Heart left ventricle (tissue), 16 donors: Measurements from ENCODE around the gene NCAPD2. TPM values are rescaled to one million over a fixed set of nuclear protein-coding genes. Genes with fewer than 3 reads are reported as not detected.

Experiments used
- ATAC-seq, 4 donors: fragments of 200-7000 bp; cut with Tn5 transposase; one replicate each; pipeline ENCODE4 v1.9.1; 2020 to 2022; ENCODE audit warnings: moderate library complexity in 4 of 4, mild to moderate bottlenecking in 3 of 4, moderate number of reproducible peaks in 1 of 4
- DNase-seq, 5 donors: peaks; one replicate each; pipeline ENCODE4 v3.0.0-alpha.2; 2020
- H3K27ac ChIP-seq, 12 donors: fragments of 200-600 bp; sonication (generic) in 4 of 12; one replicate each; pipeline versions ENCODE4 v1.5.0 to v1.8.0; 2016 to 2022; ENCODE audit warnings: mild to moderate bottlenecking in 2 of 12
- H3K27me3 ChIP-seq, 9 donors: fragments of 200-600 bp; sonication (generic) in 2 of 9; one replicate each; pipeline versions ENCODE4 v1.5.1 to v1.8.0; 2016 to 2022; ENCODE audit warnings: mild to moderate bottlenecking in 3 of 9
- H3K36me3 ChIP-seq, 9 donors: fragments of 200-600 bp; sonication (generic) in 2 of 9; one replicate each; pipeline versions ENCODE4 v1.5.0 to v1.8.0; 2018 to 2022; ENCODE audit warnings: mild to moderate bottlenecking in 2 of 9
- H3K4me1 ChIP-seq, 12 donors: fragments of 200-600 bp; sonication (generic) in 4 of 12; one replicate each; pipeline versions ENCODE4 v1.5.0 to v1.8.0; 2016 to 2022; ENCODE audit warnings: mild to moderate bottlenecking in 3 of 12
- H3K4me3 ChIP-seq, 12 donors: fragments of 200-600 bp; sonication (generic) in 4 of 12; one replicate each; pipeline versions ENCODE4 v1.5.0 to v1.8.0; 2017 to 2022; ENCODE audit warnings: mild to moderate bottlenecking in 9 of 12, moderate library complexity in 4 of 12
- H3K9me3 ChIP-seq, 12 donors: fragments of 200-600 bp; sonication (generic) in 4 of 12; one replicate each; pipeline versions ENCODE4 v1.5.0 to v1.8.0; 2016 to 2022; ENCODE audit warnings: mild to moderate bottlenecking in 1 of 12
- CTCF ChIP-seq, 12 donors: fragments of 200-600 bp; sonication (generic) in 4 of 12; IDR thresholded peaks; one replicate each; pipeline versions ENCODE4 v1.5.0 to v1.8.0; 2018 to 2022; ENCODE audit warnings: antibody characterized with exemption in 12 of 12, mild to moderate bottlenecking in 5 of 12
- POLR2A ChIP-seq, 2 donors: fragments of 450-650 bp; IDR thresholded peaks; one replicate each; pipeline ENCODE4 v1.6.1; 2017; ENCODE audit warnings: antibody characterized with exemption in 2 of 2, mild to moderate bottlenecking in 2 of 2, moderate library complexity in 2 of 2
- WGBS, 4 donors: extraction: QIAGEN DNeasy Blood & Tissue Kit in 2 of 4; methylation state at CpG; one replicate each; pipeline versions ENCODE4 v1.1.5 to v1.1.7; 2013 to 2018; 5-methylcytosine and 5-hydroxymethylcytosine counted together
- intact Hi-C, 10 donors: fragments of 100-400 bp; cut with DNase I; formaldehyde crosslinking; loops; one replicate each; pipeline versions ENCODE4 v1.11.1 to v1.14.2; 2022
- polyA plus RNA-seq, 2 donors: library from polyadenylated mRNA; stranded (reverse); fragments of 200-250 nt; gene quantifications; one replicate each; pipeline ENCODE4 v1.2.3, GENCODE V29; 2013
- total RNA-seq, 9 donors: library from RNA; depleted of rRNA in 2 of 9; stranded (reverse); fragments of >200 nt in 2 of 9; fragmentation: NEBNext Ultra II Directional in 3 of 9; extraction: Animal tissue kit (Norgen Biotek cat#: 25700) in 3 of 9; gene quantifications; one replicate each; pipeline versions ENCODE4 v1.1.0 to v1.2.4, GENCODE V29; 2016 to 2023
- donor health status: ischemic (EF 13 %, LVEDD 7.1; RV severe dilation, severe dysfunction).
- donor health status: healthy with polysubstance abuse.
- donor health status: DM: no; HTN: yes; CAD: no.
- donor health status: DM: no; HTN: no; CAD: no.
- donor health status: ischemic (EF 25% LVEDD 6.9; RV normal size, moderate dysfunction).
- donor health status: ischemic (EF 25% LVEDD 5.7; RV mildly dilated, moderate dysfunction).
- donor health status: healthy.
- donor health status: DM: yes; HTN: yes; CAD: no.
- donor health status: ischemic (EF 35%, LVEDD 5.7; RV mildly dilated, moderate dysfunction).
- donor health status: nonischemic (EF 11% LVEDD 7.7; RV severe dilation, severe dysfunction).
- donor health status: DM: yes; HTN: yes; CAD: no.
- donor health status: PGD.
- donor health status: ischemic (EF 29% LVEDD 5.4; RV normal size, mild dysfunction).
- donor health status: nonischemic (EF 23%, LVEDD 6.1; RV moderate dilation, normal function).

Gene NCAPD2
- total and polyA plus RNA-seq, 11 donors = 3.3 to 22.4 (median 11.3) TPM

- H3K27me3 ChIP-seq = no peaks in the 10 kb centered on the region
- H3K4me3 ChIP-seq = peak overlapping the region; percentile 64 to 100 (median 90)
- H3K4me1 ChIP-seq = peaks cover 0 to 69% (median 53%) of the 10 kb centered on the region in 12 donors
- H3K27ac ChIP-seq = peak overlapping the region; percentile 90 to 100 (median 96)
- no peak for DNase-seq
- H3K9me3 ChIP-seq = no peaks in the 10 kb centered on the region
- no peak for TF ChIP-seq POLR2A (IDR thresholded peaks at IDR 0.05)
- no peak for TF ChIP-seq CTCF (IDR thresholded peaks at IDR 0.05)
- intact Hi-C loops = loop anchor here (2.0 to 10.0 kb wide), 10 partner anchors 17 to 201 kb away; partner anchors contain the start of genes VAMP1 (in 2 of the 10) and MRPL51 (in 1 of the 10)
- ATAC-seq = no peak
- peaks cover 0 to 62% (median 50%) of the 10 kb centered on the region in 9 donors for H3K36me3 ChIP-seq
- WGBS, 4 donors = 0 to 5% (median 2%) methylated on average over 6 of the region's 6 CpGs
Observed at GRCh38 chr12:6535697-6535946, 41.7 kb downstream of the NCAPD2 start.

- TF ChIP-seq CTCF (IDR thresholded peaks at IDR 0.05) (no peak), POLR2A (IDR thresholded peaks at IDR 0.05) (no peak)
Observed at GRCh38 chr12:6535960-6536847, 42.3 kb downstream of the NCAPD2 start.

GRCh38 chr12:6536894-6537579 lies 43.1 kb downstream of the NCAPD2 start:
- 52 to 63% (median 62%) methylated on average over 18 to 19 of the region's 19 CpGs for WGBS, 4 donors
- peaks cover 0 to 59% (median 45%) of the 10 kb centered on the region in 9 donors for H3K36me3 ChIP-seq

More at GRCh38 chr12:6535960-6536847, 42.3 kb downstream of the NCAPD2 start:
- H3K9me3 ChIP-seq = no peaks in the 10 kb centered on the region
- WGBS, 4 donors = 29 to 43% (median 36%) methylated on average over 9 to 10 of the region's 10 CpGs
- DNase-seq (no peak), ATAC-seq (no peak)
- H3K4me1 ChIP-seq = peaks cover 1 to 75% (median 59%) of the 10 kb centered on the region in 12 donors
- H3K4me3 ChIP-seq = peak overlapping the region; percentile 64 to 100 (median 90)
- no peaks in the 10 kb centered on the region for H3K27me3 ChIP-seq
- intact Hi-C loops = loop anchor here (1.0 to 10.0 kb wide), 11 partner anchors 17 to 201 kb away; partner anchors contain the start of genes VAMP1 (in 2 of the 10) and MRPL51 (in 1 of the 10)
- peak overlapping the region; percentile 90 to 100 (median 96) for H3K27ac ChIP-seq
- peaks cover 0 to 57% (median 45%) of the 10 kb centered on the region in 9 donors for H3K36me3 ChIP-seq

More at GRCh38 chr12:6536894-6537579, 43.1 kb downstream of the NCAPD2 start:
- no peak for DNase-seq
- Histone ChIP-seq H3K4me3 (peak overlapping the region in 6 of 12 donors; percentile 78 to 100 (median 99)), H3K9me3 (no peaks in the 10 kb centered on the region), H3K27me3 (no peaks in the 10 kb centered on the region), H3K4me1 (peaks cover 3 to 76% (median 63%) of the 10 kb centered on the region in 12 donors), H3K27ac (peak overlapping the region in 11 of 12 donors; percentile 44 to 100 (median 94))
- intact Hi-C loops = loop anchor here (1.0 to 10.0 kb wide), 8 partner anchors 65 to 202 kb away; partner anchors contain the start of gene VAMP1 (in 2 of the 10)
- no peak for ATAC-seq
- TF ChIP-seq POLR2A (IDR thresholded peaks at IDR 0.05) (no peak), CTCF (IDR thresholded peaks at IDR 0.05) (no peak)
